ENCODE results near the gene PAEP.

GRCh38 chr9:135607401-135608293, 46.1 kb downstream of the PAEP start:
- TF ChIP-seq POLR2A (IDR thresholded peaks at IDR 0.05) (no peak), CTCF (IDR thresholded peaks at IDR 0.05) (no peak)

Measured in breast epithelium (tissue), 3 donors.